HEK293 (cell line): ENCODE results near the gene DDX27.
A peak's percentile ranks its signal among the peaks of the same experiment; 100 is the strongest.

Source experiments
- ZNF138 ChIP-seq: fragments of 450-650 bp; formaldehyde crosslinking; IDR thresholded peaks from 2 replicates; pipeline ENCODE4 v1.5.1; 2016; ENCODE audit warnings: missing biosample characterization, missing genetic modification characterization, borderline replicate concordance
- ZNF155 ChIP-seq: fragments of 450-650 bp; formaldehyde crosslinking; IDR thresholded peaks from 2 replicates; pipeline ENCODE4 v1.5.1; 2016; ENCODE audit warnings: missing biosample characterization, missing genetic modification characterization
- ZNF792 ChIP-seq: fragments of 450-650 bp; formaldehyde crosslinking; IDR thresholded peaks from 2 replicates; pipeline ENCODE4 v1.5.1; 2016; ENCODE audit warnings: missing biosample characterization, missing genetic modification characterization
- TF ChIP-seq, protein P1 (sequence below): fragments of 450-650 bp; formaldehyde crosslinking; IDR thresholded peaks from 2 replicates; pipeline ENCODE4 v1.5.1; 2016; ENCODE audit warnings: missing biosample characterization, missing genetic modification characterization
- TF ChIP-seq, protein P2 (sequence below): fragments of 450-650 bp; formaldehyde crosslinking; conservative IDR thresholded peaks from 2 replicates; pipeline ENCODE4 v1.5.1; 2016; ENCODE audit warnings: low read depth, missing biosample characterization, missing genetic modification characterization

DNA sequence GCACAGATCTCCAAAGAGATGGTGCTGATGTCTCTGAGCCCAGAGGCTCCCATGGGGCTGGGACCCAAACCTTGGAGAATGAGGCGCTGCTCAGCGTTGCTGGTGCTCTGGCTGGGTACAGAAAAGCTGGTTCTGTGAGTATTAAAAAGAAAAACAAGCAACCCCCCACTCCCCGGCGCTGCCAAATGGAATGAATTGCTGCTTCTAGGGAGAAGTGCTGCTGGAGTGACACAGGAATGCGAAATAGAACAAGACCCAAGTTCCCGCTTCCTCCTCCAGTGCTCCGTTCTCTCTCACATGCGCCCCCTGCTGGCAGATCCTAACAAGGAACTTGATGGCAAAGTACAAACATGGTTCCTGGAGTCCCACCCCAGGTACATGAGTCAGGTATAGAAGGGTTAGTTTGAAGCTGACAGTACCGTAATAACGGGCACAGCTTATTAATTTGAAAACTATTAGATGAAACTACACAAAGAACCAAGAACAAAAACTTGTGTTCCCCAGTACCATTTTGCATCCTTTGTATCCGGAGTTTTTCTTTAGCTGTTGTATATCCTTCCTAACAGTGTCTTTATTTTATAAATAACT, 2.1 kb upstream of the DDX27 start:
- TF ChIP-seq ZNF155 (tag by site-specific recombination) (no peak), ZNF792 (no peak), ZNF138 (tag by site-specific recombination) (no peak)
- TF ChIP-seq, protein P1, sequence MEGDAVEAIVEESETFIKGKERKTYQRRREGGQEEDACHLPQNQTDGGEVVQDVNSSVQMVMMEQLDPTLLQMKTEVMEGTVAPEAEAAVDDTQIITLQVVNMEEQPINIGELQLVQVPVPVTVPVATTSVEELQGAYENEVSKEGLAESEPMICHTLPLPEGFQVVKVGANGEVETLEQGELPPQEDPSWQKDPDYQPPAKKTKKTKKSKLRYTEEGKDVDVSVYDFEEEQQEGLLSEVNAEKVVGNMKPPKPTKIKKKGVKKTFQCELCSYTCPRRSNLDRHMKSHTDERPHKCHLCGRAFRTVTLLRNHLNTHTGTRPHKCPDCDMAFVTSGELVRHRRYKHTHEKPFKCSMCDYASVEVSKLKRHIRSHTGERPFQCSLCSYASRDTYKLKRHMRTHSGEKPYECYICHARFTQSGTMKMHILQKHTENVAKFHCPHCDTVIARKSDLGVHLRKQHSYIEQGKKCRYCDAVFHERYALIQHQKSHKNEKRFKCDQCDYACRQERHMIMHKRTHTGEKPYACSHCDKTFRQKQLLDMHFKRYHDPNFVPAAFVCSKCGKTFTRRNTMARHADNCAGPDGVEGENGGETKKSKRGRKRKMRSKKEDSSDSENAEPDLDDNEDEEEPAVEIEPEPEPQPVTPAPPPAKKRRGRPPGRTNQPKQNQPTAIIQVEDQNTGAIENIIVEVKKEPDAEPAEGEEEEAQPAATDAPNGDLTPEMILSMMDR (tag by site-specific recombination): peak; percentile 73
- TF ChIP-seq, protein P2, sequence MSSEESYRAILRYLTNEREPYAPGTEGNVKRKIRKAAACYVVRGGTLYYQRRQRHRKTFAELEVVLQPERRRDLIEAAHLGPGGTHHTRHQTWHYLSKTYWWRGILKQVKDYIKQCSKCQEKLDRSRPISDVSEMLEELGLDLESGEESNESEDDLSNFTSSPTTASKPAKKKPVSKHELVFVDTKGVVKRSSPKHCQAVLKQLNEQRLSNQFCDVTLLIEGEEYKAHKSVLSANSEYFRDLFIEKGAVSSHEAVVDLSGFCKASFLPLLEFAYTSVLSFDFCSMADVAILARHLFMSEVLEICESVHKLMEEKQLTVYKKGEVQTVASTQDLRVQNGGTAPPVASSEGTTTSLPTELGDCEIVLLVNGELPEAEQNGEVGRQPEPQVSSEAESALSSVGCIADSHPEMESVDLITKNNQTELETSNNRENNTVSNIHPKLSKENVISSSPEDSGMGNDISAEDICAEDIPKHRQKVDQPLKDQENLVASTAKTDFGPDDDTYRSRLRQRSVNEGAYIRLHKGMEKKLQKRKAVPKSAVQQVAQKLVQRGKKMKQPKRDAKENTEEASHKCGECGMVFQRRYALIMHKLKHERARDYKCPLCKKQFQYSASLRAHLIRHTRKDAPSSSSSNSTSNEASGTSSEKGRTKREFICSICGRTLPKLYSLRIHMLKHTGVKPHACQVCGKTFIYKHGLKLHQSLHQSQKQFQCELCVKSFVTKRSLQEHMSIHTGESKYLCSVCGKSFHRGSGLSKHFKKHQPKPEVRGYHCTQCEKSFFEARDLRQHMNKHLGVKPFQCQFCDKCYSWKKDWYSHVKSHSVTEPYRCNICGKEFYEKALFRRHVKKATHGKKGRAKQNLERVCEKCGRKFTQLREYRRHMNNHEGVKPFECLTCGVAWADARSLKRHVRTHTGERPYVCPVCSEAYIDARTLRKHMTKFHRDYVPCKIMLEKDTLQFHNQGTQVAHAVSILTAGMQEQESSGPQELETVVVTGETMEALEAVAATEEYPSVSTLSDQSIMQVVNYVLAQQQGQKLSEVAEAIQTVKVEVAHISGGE: no peak
